NCI-H2171 treated with DMSO at 0.1 percent for 48 hours (cell line): ENCODE data around the gene APEH.

ENCODE experiments used
- DNase-seq: peaks from one replicate; lab custom pipeline; 2025; lab: John Stamatoyannopoulos, UW

The APEH gene

DNA sequence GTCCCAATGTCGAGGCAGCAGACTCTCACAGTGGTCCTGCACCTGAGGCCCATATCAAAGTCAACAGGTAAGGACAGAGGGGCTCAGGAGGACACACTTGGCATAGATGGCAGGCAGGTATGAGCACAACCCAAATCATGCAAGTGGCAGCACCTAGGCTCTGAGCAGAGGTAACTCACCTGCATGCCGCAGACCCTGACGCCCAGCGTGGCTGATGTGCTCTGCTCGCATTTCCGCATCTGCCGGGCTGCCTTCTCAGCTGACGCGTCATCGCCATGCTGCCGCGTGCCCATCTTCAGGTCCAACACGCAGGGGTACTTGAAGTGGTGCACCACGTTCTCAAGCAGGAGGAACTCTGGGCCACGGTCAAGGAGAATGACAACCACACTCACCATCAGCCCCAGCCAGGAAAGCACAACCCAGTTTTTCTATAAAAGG is 53.8 kb downstream of the APEH start:
- DNase-seq, result no peak

DNA sequence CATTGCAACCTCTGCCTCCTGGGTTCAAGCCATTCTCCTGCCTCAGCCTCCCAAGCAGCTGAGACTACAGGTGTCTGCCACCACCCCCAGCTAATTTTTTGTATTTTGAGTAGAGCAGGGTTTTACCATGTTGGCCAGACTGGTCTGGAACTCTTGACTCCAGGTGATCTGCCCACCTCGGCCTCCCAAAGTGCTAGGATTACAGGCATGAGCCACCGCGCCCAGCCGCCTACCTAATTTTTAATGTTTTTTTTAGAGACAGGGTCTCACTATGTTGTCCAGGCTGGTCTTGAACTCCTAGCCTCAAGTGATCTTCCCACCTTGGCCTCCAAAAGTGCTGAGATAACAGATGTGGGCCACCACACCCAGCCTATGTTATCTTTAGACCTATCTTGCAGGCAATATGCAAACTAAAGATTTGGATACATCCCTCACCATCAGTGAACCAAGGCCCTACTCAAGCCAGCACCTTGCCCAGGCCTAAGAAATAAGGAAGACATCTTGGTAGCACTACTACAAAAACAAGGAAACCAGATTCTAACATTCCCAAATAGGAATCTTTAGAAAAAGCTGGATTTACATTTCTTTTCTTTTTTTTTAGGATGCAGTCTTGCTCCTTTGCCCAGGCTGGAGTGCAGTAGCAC is 55.9 kb downstream of the APEH start:
- no peak for DNase-seq

DNA sequence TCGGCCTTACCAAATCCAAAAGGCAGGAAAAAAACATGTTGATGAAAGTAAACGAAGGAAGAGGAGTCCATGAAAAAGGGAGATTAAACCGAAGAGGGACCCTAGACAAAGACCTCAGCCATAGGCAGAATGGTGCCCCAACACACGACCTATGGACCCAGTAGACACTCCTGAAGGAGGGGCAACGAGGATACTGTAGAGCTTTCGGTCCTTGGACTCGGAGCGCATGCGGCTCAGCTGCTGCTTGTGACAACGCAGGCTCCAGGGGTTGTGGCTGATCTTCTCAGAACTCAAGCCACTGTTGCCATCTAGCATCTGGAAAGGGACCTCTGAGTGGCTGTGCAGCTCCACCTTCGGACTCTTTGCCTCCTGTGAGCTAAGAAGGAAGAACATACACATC is 58.4 kb downstream of the APEH start:
- DNase-seq, result no peak

DNA sequence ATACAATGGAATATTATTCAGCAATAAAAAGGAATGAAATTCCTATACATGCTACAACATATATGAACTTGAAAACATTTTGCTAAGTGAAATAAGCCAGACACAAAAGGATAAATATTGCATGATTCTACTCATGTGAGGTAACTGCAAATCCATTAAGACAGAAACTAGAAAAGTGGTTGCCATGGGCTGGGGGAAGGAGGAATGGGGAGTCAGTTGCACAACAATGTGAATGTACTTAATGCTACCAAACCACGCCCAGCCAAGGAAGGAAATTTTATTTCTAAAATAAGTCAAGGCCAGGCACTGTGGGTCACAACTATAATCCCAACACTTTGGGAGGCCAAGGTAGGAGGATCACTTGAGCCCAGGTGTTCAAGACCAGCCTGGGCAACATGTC is 59.4 kb downstream of the APEH start:
- DNase-seq, result no peak
